ENCODE results near the gene EFCAB6. TPM values are rescaled to one million over a fixed set of nuclear protein-coding genes. Genes with fewer than 3 reads are reported as not detected.

The EFCAB6 gene
- total RNA-seq, 1 experiment from 2014 or later: 2.6 TPM

DNA sequence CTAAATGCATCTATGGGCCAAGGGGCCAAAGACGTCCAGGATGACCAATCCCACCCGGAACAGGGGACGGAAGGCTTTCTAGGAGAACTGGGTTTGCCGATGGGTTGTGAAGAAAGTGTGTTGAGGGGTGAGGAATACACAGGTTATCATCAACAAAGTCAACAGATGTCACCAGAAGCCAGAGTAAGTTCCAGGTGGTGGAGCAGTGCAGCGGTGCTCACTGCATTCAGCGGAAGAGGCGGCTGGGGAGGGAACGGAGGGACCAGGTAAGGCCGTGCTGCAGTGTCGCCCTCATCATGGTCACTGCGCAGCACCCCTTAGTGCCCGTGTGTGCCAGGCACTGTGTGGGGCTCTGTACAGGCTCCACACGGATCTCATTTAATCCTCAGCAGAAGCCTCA lies 176.0 kb downstream of the EFCAB6 start:
- DNase-seq (ENCODE audit: low spot score): no peak

GRCh38 chr22:43635101-43635500 lies 177.0 kb downstream of the EFCAB6 start:
- DNase-seq (ENCODE audit: low spot score): no peak

GRCh38 chr22:43634316-43634715 lies 177.8 kb downstream of the EFCAB6 start:
- no peak for DNase-seq (ENCODE audit: low spot score)

- DNase-seq (ENCODE audit: low spot score): no peak
Observed at GRCh38 chr22:43633631-43634285, 178.3 kb downstream of the EFCAB6 start.

DNA sequence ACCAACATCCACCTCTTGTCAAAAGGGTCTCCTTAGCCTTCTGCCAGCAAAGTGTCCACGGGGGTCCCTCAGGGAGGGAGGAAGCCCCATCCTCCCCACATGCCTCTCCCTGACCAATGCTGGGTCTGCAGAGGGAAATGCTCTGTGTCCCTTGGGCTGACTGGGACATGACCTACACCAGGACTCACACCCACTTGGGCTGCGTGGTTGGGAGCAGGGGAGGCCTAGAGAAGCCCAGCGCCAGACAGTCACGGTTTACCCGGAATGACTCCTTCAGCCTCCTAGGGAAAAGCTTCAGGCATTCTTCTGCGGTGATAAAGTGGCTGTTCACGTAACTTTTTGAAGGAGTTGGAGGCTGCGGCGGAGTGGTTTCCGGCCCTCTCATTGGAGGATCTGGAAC lies 180.3 kb downstream of the EFCAB6 start:
- no peak for DNase-seq (ENCODE audit: low spot score)

GRCh38 chr22:43631201-43631600 lies 180.9 kb downstream of the EFCAB6 start:
- no peak for DNase-seq (ENCODE audit: low spot score)

DNA sequence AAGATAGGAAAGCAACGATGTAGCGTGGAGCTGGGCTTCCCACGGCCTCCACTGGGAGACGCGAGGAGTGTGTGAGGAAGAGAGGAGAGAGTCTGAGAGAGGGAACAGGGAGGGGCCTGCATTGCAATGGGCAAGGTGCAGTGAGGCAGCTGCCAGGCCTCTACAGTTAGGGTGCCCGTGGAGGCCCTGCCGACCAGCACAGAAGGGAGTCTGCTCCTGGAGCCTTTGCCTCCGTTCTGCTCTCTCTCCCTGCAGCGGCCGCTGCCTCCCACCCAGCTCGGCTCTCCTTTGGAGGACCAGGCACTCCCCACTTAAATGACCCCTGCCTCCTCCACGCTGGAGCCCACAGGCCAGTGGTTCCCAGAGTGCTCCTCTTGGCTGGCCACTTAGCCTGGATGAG lies 181.7 kb downstream of the EFCAB6 start:
- no peak for DNase-seq (ENCODE audit: low spot score)

DNA sequence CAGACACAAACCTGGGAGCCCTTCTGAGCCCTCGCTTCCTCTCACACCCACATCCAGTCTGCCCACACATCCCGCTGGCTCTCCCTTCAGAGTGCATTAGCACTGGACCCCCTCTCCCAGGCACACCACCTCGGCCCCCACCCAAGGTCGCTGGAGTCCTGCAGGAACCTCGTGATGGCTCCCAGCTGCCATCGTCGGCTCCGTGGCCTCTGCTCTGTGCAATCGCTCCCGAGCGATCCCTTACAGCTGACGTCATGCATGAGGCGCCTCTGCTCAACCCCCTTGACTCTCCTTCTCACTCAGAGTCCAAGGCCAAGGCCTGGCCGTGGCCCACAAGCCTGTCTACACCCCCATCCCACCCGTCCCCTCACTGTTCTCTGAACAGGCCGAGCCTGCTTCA lies 183.9 kb downstream of the EFCAB6 start:
- DNase-seq (ENCODE audit: low spot score): no peak

DNA sequence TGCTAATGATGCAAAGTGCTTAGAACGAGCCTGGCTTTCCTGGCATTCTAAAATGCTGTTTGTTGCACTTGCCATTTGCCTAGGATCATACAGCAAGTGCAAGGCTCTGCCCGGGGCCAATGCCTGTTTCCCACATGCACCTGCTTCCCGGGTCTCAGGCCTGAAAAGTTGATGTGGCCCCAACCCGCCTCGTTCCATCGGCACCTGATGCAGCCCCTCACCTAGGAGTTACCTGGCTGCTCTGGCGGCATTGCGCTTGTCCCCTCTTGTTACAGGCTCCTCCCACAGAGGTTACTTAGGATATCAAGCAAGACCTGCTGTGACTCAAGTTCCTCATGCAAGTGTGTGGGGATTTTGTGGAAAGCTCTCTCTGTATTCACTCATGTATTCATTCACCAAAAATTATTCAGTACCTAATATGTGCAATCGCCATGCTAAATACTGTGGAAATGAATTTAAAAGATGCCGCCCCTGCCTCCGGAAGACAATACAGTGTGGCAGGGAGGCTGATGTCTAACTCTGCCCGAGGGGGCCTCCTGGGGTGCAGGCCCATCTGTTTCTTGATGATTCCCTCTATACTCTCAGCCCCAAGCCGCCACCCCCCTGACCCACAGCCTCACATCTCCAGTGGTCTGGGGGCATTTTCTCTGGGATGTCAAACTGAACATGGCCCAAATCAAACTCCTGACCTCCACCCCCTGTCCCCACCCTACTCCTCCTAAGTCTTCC lies 184.5 kb downstream of the EFCAB6 start:
- no peak for DNase-seq (ENCODE audit: low spot score)

GRCh38 chr22:43625242-43625641 lies 186.9 kb downstream of the EFCAB6 start:
- peak; percentile 47 for DNase-seq (ENCODE audit: low spot score)

GRCh38 chr22:43624144-43624998 lies 187.7 kb downstream of the EFCAB6 start:
- DNase-seq (ENCODE audit: low spot score): peak; percentile 63

GRCh38 chr22:43622886-43623285 lies 189.2 kb downstream of the EFCAB6 start:
- no peak for DNase-seq (ENCODE audit: low spot score)

GRCh38 chr22:43620197-43620596 lies 191.9 kb downstream of the EFCAB6 start:
- no peak for DNase-seq (ENCODE audit: low spot score)

GRCh38 chr22:43618517-43618916 lies 193.6 kb downstream of the EFCAB6 start:
- no peak for DNase-seq (ENCODE audit: low spot score)

DNA sequence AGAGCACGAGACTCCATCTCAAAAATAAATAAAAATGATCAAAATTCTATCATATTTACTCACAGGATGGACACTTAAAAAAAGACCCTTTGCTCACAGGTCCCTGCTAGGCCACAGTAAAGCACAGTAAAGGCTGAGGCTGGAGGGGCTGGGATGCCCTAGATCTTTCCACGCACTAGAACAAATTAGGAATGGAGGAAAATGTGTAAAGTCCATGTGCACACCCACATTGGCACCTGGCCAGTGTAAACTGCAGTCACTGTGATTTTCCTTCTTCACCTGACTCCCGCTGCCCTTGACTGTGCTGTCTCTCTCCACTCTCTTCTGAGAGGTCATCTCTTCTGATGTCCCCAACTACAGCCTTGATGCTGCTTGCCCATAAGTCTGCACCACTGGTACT lies 195.5 kb downstream of the EFCAB6 start:
- DNase-seq (ENCODE audit: low spot score): no peak

GRCh38 chr22:43600265-43600664 lies 211.8 kb downstream of the EFCAB6 start:
- DNase-seq (ENCODE audit: low spot score): no peak

- DNase-seq (ENCODE audit: low spot score): no peak
Observed at GRCh38 chr22:43592476-43592875, 219.6 kb downstream of the EFCAB6 start.

DNA sequence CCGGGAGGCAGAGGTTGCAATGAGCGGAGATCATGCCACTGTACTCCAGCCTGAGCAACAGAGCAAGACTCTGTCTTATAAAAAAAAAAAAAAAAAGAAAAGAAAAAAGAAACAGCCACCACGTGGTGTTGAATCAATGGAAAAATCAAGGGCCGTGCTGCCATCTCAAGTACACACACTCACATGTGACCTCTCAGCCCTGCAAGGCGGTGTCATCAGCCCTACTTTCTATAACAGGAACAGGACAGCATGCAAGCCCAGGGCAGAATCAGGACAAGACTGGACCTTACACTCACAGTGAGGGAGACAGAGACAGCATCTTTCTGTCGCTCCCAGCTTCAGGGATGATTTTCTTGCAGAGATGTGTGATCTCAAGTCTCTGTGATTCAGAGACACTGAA lies 220.7 kb downstream of the EFCAB6 start:
- DNase-seq (ENCODE audit: low spot score): no peak

DNA sequence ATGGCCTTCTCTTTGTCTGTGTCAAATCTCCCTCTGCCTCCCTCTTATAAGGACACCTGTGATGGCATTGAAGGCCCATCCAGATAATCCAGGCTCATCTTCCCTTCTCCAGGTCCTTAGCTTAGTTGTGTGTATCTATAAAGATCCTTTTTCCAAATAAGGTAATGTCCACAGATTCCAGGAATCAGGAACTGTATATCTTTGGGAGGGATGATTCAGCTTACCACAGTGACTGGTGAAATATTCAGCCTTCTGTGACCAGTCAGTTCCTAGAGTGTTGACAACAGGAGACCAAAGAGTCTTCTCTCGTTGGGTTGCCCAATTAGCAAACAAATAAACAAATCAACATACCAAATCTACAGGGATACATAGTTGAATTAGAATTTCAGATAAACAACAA lies 224.5 kb downstream of the EFCAB6 start:
- DNase-seq (ENCODE audit: low spot score): peak; percentile 51

- DNase-seq (ENCODE audit: low spot score): no peak
Observed at GRCh38 chr22:43583501-43583900, 228.6 kb downstream of the EFCAB6 start.

- DNase-seq (ENCODE audit: low spot score): no peak
Observed at GRCh38 chr22:43582394-43582793, 229.7 kb downstream of the EFCAB6 start.

- no peak for DNase-seq (ENCODE audit: low spot score)
Observed at GRCh38 chr22:43580271-43580750, 231.8 kb downstream of the EFCAB6 start.
